HCT116 (cell line): ENCODE results near the gene PRICKLE1.

Experiments used
- ATF3 ChIP-seq: IDR thresholded peaks from 2 replicates; pipeline ENCODE4 v1.6.1; 2012
- CEBPB ChIP-seq: IDR thresholded peaks from 2 replicates; pipeline ENCODE4 v1.6.1; 2012; ENCODE audit warnings: low read depth
- CTCF ChIP-seq, 3 experiments: fragments of 200-600 bp in 1 of 3; sonication (generic) in 1 of 3; IDR thresholded peaks in 2 of 3; conservative IDR thresholded peaks in 1 of 3; 2 replicates each; pipeline ENCODE4 v1.5.1; 2012 to 2017; ENCODE audit warnings: low read depth in 2 of 3, low read length in 2 of 3, antibody characterized with exemption in 1 of 3, borderline replicate concordance in 1 of 3, control low read depth in 1 of 3, mild to moderate bottlenecking in 1 of 3, mixed read lengths in 1 of 3, mixed run types in 1 of 3, moderate library complexity in 1 of 3; ENCODE audit not compliant: insufficient read depth in 1 of 3
- EZH2 ChIP-seq: fragments of 200-600 bp; sonication (generic); IDR thresholded peaks from 2 replicates; pipeline ENCODE4 v1.6.1; 2017; ENCODE audit warnings: antibody characterized with exemption, mixed run types
- EZH2phosphoT487 ChIP-seq: fragments of 200-600 bp; IDR thresholded peaks from 2 replicates; pipeline ENCODE4 v1.6.1; 2018; ENCODE audit warnings: antibody characterized with exemption, borderline replicate concordance
- FOSL1 ChIP-seq: IDR thresholded peaks from 2 replicates; pipeline ENCODE4 v1.6.1; 2012; ENCODE audit warnings: low read depth
- JUND ChIP-seq: IDR thresholded peaks from 2 replicates; pipeline ENCODE4 v1.6.1; 2012
- MAX ChIP-seq: IDR thresholded peaks from 2 replicates; pipeline ENCODE4 v1.6.1; 2012
- POLR2A ChIP-seq: IDR thresholded peaks from 2 replicates; pipeline ENCODE4 v1.7.0; 2011; ENCODE audit warnings: borderline replicate concordance; ENCODE audit not compliant: insufficient read depth, insufficient read length; ENCODE audit errors: extremely low read depth
- POLR2AphosphoS5 ChIP-seq: IDR thresholded peaks from 2 replicates; pipeline ENCODE4 v1.6.1; 2011; ENCODE audit warnings: mild to moderate bottlenecking, low read depth, low read length, moderate library complexity
- SIN3A ChIP-seq: IDR thresholded peaks from 2 replicates; pipeline ENCODE4 v1.6.1; 2012; ENCODE audit warnings: low read depth
- ZFX ChIP-seq: fragments of 450-650 bp; IDR thresholded peaks from 2 replicates; pipeline ENCODE4 v1.6.1; 2017
- ZNF274 ChIP-seq: fragments of 200-500 bp; sonication (Bioruptor generic); IDR thresholded peaks from 2 replicates; pipeline ENCODE4 v1.6.1; 2014; ENCODE audit warnings: mild to moderate bottlenecking, low read depth, low read length, inconsistent platforms

GRCh38 chr12:42582050-42582449 lies 7.5 kb downstream of the PRICKLE1 start:
- TF ChIP-seq EZH2 (no peak), SIN3A (no peak), CTCF (IDR thresholded peaks at IDR 0.05 in 2 of 3, conservative IDR thresholded peaks at IDR 0.05 in 1 of 3; ENCODE audit: borderline replicate concordance in 1 of 3, insufficient read depth in 1 of 3, low read depth in 2 of 3, low read length in 2 of 3) (no peak), POLR2AphosphoS5 (no peak), POLR2A (no peak), ZFX (no peak), FOSL1 (no peak), ZNF274 (no peak), ATF3 (no peak), MAX (no peak), JUND (no peak), EZH2phosphoT487 (no peak), CEBPB (no peak)
